Smooth muscle cell (in vitro differentiated cells): ENCODE measurements around the gene DAD1. TPM values are rescaled to one million over a fixed set of nuclear protein-coding genes. Genes with fewer than 3 reads are reported as not detected.
A peak's percentile ranks its signal among the peaks of the same experiment; 100 is the strongest.

Source experiments
- DNase-seq: peaks from one replicate; lab custom pipeline; 2025; ENCODE audit not compliant: unreplicated experiment; lab: John Stamatoyannopoulos, UW
- H2AFZ ChIP-seq: fragments of 200-600 bp; sonication (generic); 2 replicates; pipeline ENCODE4 v1.6.0; 2016; ENCODE audit warnings: antibody characterized with exemption, low read depth, mild to moderate bottlenecking
- H3F3A ChIP-seq: fragments of 200-600 bp; sonication (generic); 2 replicates; pipeline ENCODE4 v1.6.0; 2017; ENCODE audit warnings: antibody characterized with exemption, low read depth
- H3K27ac ChIP-seq: fragments of 200-600 bp; sonication (generic); 2 replicates; pipeline ENCODE4 v1.5.1; 2016; ENCODE audit warnings: low read depth, mild to moderate bottlenecking
- H3K27me3 ChIP-seq: fragments of 200-600 bp; sonication (generic); 2 replicates; pipeline ENCODE4 v1.6.1; 2016; ENCODE audit warnings: low read depth, mild to moderate bottlenecking
- H3K36me3 ChIP-seq: fragments of 200-600 bp; sonication (generic); 2 replicates; pipeline ENCODE4 v1.5.1; 2016; ENCODE audit warnings: low read depth
- H3K4me1 ChIP-seq: fragments of 200-600 bp; sonication (generic); 2 replicates; pipeline ENCODE4 v1.5.1; 2016; ENCODE audit warnings: low read depth
- H3K4me2 ChIP-seq: fragments of 200-600 bp; sonication (generic); 2 replicates; pipeline ENCODE4 v1.6.0; 2016; ENCODE audit warnings: mild to moderate bottlenecking
- H3K4me3 ChIP-seq: fragments of 200-600 bp; sonication (generic); 2 replicates; pipeline ENCODE4 v1.5.1; 2016; ENCODE audit warnings: mild to moderate bottlenecking
- H3K79me2 ChIP-seq: fragments of 200-600 bp; sonication (generic); 2 replicates; pipeline ENCODE4 v1.6.0; 2016; ENCODE audit warnings: low read depth, mild to moderate bottlenecking
- H3K9ac ChIP-seq: fragments of 200-600 bp; sonication (generic); 2 replicates; pipeline ENCODE4 v1.6.0; 2016; ENCODE audit warnings: low read depth
- H3K9me3 ChIP-seq: fragments of 200-600 bp; sonication (generic); replicated peaks from 2 replicates; pipeline ENCODE4 v1.5.1; 2016; ENCODE audit warnings: low read depth
- H4K20me1 ChIP-seq: fragments of 200-600 bp; sonication (generic); 2 replicates; pipeline ENCODE4 v1.6.0; 2016; ENCODE audit warnings: low read depth
- CTCF ChIP-seq: fragments of 200-600 bp; sonication (generic); IDR thresholded peaks from 2 replicates; pipeline ENCODE4 v1.5.1; 2017; ENCODE audit warnings: borderline replicate concordance, mild to moderate bottlenecking, antibody characterized with exemption; ENCODE audit not compliant: insufficient read depth, poor library complexity, severe bottlenecking
- WGBS: methylation state at CpG from one replicate; pipeline ENCODE4 v1.1.7; 2016; ENCODE audit warnings: low lambda C conversion rate; 5-methylcytosine and 5-hydroxymethylcytosine counted together
- polyA plus RNA-seq: library from polyadenylated mRNA; unstranded; fragments of >200 nt; fragmentation: Nextera tagmentation; extraction: Ambion mirVana; gene quantifications from 2 replicates; pipeline ENCODE4 v1.2.1, GENCODE V29; 2016
- total RNA-seq: library from RNA; depleted of rRNA; stranded (reverse); fragments of >200 nt; gene quantifications from 2 replicates; pipeline ENCODE4 v1.2.3, GENCODE V29; 2014

Gene DAD1
- total and polyA plus RNA-seq, 2 experiments from 2014 or later, result 533 to 571 TPM

GRCh38 chr14:22557846-22558220, 31.2 kb downstream of the DAD1 start:
- no peaks in the 10 kb centered on the region for H3K27me3 ChIP-seq
- no peaks in the 10 kb centered on the region for H3K36me3 ChIP-seq
- DNase-seq, result no peak
- H3K4me2 ChIP-seq, result no peak overlapping the region
- WGBS, result 100% methylated on average over 1 of the region's 1 CpG
- H2AFZ ChIP-seq, result no peak overlapping the region
- H4K20me1 ChIP-seq, result no peaks in the 10 kb centered on the region
- no peak for TF ChIP-seq CTCF
- peaks cover 11% of the 10 kb centered on the region for H3K4me1 ChIP-seq
- no peaks in the 10 kb centered on the region for H3K9me3 ChIP-seq
- H3K9ac ChIP-seq, result no peak overlapping the region
- H3F3A ChIP-seq, result peaks cover 9% of the 10 kb centered on the region
- H3K79me2 ChIP-seq, result no peaks in the 10 kb centered on the region
- H3K4me3 ChIP-seq, result no peak overlapping the region
- H3K27ac ChIP-seq, result no peak overlapping the region

GRCh38 chr14:22556990-22557623, 31.9 kb downstream of the DAD1 start:
- no peaks in the 10 kb centered on the region for H3K36me3 ChIP-seq
- H3K79me2 ChIP-seq, result no peaks in the 10 kb centered on the region
- peak overlapping the region; percentile 43 for H3K4me3 ChIP-seq
- no peak overlapping the region for H3K9ac ChIP-seq
- peak overlapping the region; percentile 83 for H2AFZ ChIP-seq
- H3K4me1 ChIP-seq, result peaks cover 11% of the 10 kb centered on the region
- 10% methylated on average over 28 of the region's 28 CpGs for WGBS
- DNase-seq, result peak; percentile 61
- H3K4me2 ChIP-seq, result peak overlapping the region; percentile 85
- no peak overlapping the region for H3K27ac ChIP-seq
- H3K9me3 ChIP-seq, result no peaks in the 10 kb centered on the region
- H3F3A ChIP-seq, result peaks cover 4% of the 10 kb centered on the region
- peak; percentile 100 for TF ChIP-seq CTCF
- no peaks in the 10 kb centered on the region for H4K20me1 ChIP-seq
- H3K27me3 ChIP-seq, result no peaks in the 10 kb centered on the region

- 78% methylated on average over 27 of the region's 28 CpGs for WGBS
- no peak overlapping the region for H3K4me3 ChIP-seq
- no peak overlapping the region for H3K9ac ChIP-seq
These were observed 32.7 kb downstream of the DAD1 start for GRCh38 chr14:22556021-22556989.

More at GRCh38 chr14:22556021-22556989, 32.7 kb downstream of the DAD1 start:
- DNase-seq, result no peak
- Histone ChIP-seq H3K27me3 (no peaks in the 10 kb centered on the region), H4K20me1 (no peaks in the 10 kb centered on the region), H3K4me1 (peaks cover 5% of the 10 kb centered on the region), H3K9me3 (no peaks in the 10 kb centered on the region), H2AFZ (no peak overlapping the region), H3F3A (peaks cover 4% of the 10 kb centered on the region), H3K36me3 (no peaks in the 10 kb centered on the region), H3K27ac (no peak overlapping the region), H3K4me2 (peak overlapping the region; percentile 85), H3K79me2 (no peaks in the 10 kb centered on the region)
- TF ChIP-seq CTCF, result no peak
